Endodermal cell (in vitro differentiated cells): Measurements from ENCODE around the gene CAMTA1. TPM values are rescaled to one million over a fixed set of nuclear protein-coding genes. Genes with fewer than 3 reads are reported as not detected.

ENCODE experiments used
- DNase-seq: peaks from one replicate; pipeline ENCODE4 v3.0.0-alpha.2; 2017
- H3K27ac ChIP-seq: 2 replicates; pipeline ENCODE4 v1.5.1; 2013; ENCODE audit warnings: mild to moderate bottlenecking, low read depth, low read length, moderate library complexity
- H3K27me3 ChIP-seq: 2 replicates; pipeline ENCODE4 v1.6.1; 2013; ENCODE audit warnings: mild to moderate bottlenecking, low read length, moderate library complexity; ENCODE audit not compliant: insufficient read depth, control insufficient read depth, poor library complexity, severe bottlenecking
- H3K36me3 ChIP-seq: 2 replicates; pipeline ENCODE4 v1.7.0; 2013; ENCODE audit warnings: mild to moderate bottlenecking, low read length, moderate library complexity; ENCODE audit not compliant: control insufficient read depth, insufficient read depth
- H3K4me1 ChIP-seq: one replicate; pipeline ENCODE4 v1.7.0; 2013; ENCODE audit warnings: low read length; ENCODE audit not compliant: control insufficient read depth, insufficient read depth
- H3K4me3 ChIP-seq: 2 replicates; pipeline ENCODE4 v1.5.1; 2013; ENCODE audit warnings: mild to moderate bottlenecking, low read length, moderate library complexity
- H3K9ac ChIP-seq: 2 replicates; pipeline ENCODE4 v1.6.1; 2013; ENCODE audit warnings: mild to moderate bottlenecking, low read length, moderate library complexity; ENCODE audit not compliant: poor library complexity, severe bottlenecking; ENCODE audit errors: extremely low read depth
- H3K9me3 ChIP-seq: 2 replicates; pipeline ENCODE4 v1.6.1; 2013; ENCODE audit warnings: mild to moderate bottlenecking, low read length, moderate library complexity; ENCODE audit not compliant: control insufficient read depth
- H3K27ac Mint-ChIP-seq: 2 replicates; pipeline ENCODE4 v1.8.0; 2020; ENCODE audit warnings: mixed read lengths
- H3K27me3 Mint-ChIP-seq: 2 replicates; pipeline ENCODE4 v1.8.0; 2021; ENCODE audit warnings: mild to moderate bottlenecking, mixed read lengths; ENCODE audit not compliant: insufficient read depth
- H3K36me3 Mint-ChIP-seq: 2 replicates; pipeline ENCODE4 v1.8.0; 2020; ENCODE audit warnings: low read depth, mixed read lengths
- H3K4me1 Mint-ChIP-seq: 2 replicates; pipeline ENCODE4 v1.8.0; 2020; ENCODE audit warnings: mixed read lengths
- H3K4me3 Mint-ChIP-seq: 2 replicates; pipeline ENCODE4 v1.8.0; 2020; ENCODE audit warnings: mild to moderate bottlenecking, moderate library complexity, mixed read lengths
- H3K9me3 Mint-ChIP-seq: 2 replicates; pipeline ENCODE4 v1.8.0; 2020; ENCODE audit warnings: mild to moderate bottlenecking, mixed read lengths
- WGBS, 2 experiments: methylation state at CpG; one replicate each; pipeline versions ENCODE4 v1.1.5 to v1.1.7; 2013; ENCODE audit warnings: missing lambda C conversion rate in 2 of 2, mixed read lengths in 1 of 2; ENCODE audit not compliant: insufficient coverage in 1 of 2, insufficient read length in 1 of 2; 5-methylcytosine and 5-hydroxymethylcytosine counted together
- total RNA-seq, 2 donors: library from RNA; stranded (reverse); fragmentation: NEBNext Ultra II Directional in 1 of 2; extraction: Animal tissue kit (Norgen Biotek cat#: 25700) in 1 of 2; gene quantifications; 2 replicates in 1 of 2; 3 replicates in 1 of 2; pipeline ENCODE4 v1.2.1, GENCODE V29; 2021
- TF ChIP-seq, protein P1 (sequence below): fragments of 200-600 bp; sonication (generic); conservative IDR thresholded peaks from 2 replicates; pipeline ENCODE4 v1.5.0; 2021; ENCODE audit warnings: antibody characterized with exemption, mild to moderate bottlenecking

CAMTA1 gene
- total RNA-seq, 2 donors from 2014 or later, result 123 to 137 TPM

- Mint-ChIP-seq H3K36me3 (no peaks in the 10 kb centered on the region), H3K9me3 (no peaks in the 10 kb centered on the region), H3K27me3 (no peaks in the 10 kb centered on the region), H3K4me3 (no peak overlapping the region), H3K4me1 (peaks cover 6% of the 10 kb centered on the region), H3K27ac (no peak overlapping the region)
- DNase-seq, result peak; percentile 59
- WGBS, 2 experiments, result 69 to 71% methylated on average over 2 to 3 of the region's 3 CpGs
- Histone ChIP-seq H3K9me3 (no peaks in the 10 kb centered on the region), H3K4me3 (no peak overlapping the region), H3K4me1 (no peaks in the 10 kb centered on the region), H3K36me3 (no peaks in the 10 kb centered on the region), H3K9ac (no peak overlapping the region), H3K27ac (no peak overlapping the region), H3K27me3 (no peaks in the 10 kb centered on the region)
- TF ChIP-seq, protein P1, sequence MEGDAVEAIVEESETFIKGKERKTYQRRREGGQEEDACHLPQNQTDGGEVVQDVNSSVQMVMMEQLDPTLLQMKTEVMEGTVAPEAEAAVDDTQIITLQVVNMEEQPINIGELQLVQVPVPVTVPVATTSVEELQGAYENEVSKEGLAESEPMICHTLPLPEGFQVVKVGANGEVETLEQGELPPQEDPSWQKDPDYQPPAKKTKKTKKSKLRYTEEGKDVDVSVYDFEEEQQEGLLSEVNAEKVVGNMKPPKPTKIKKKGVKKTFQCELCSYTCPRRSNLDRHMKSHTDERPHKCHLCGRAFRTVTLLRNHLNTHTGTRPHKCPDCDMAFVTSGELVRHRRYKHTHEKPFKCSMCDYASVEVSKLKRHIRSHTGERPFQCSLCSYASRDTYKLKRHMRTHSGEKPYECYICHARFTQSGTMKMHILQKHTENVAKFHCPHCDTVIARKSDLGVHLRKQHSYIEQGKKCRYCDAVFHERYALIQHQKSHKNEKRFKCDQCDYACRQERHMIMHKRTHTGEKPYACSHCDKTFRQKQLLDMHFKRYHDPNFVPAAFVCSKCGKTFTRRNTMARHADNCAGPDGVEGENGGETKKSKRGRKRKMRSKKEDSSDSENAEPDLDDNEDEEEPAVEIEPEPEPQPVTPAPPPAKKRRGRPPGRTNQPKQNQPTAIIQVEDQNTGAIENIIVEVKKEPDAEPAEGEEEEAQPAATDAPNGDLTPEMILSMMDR, result no peak
Observed at GRCh38 chr1:7022058-7022457, 236.8 kb downstream of the CAMTA1 start.

DNA sequence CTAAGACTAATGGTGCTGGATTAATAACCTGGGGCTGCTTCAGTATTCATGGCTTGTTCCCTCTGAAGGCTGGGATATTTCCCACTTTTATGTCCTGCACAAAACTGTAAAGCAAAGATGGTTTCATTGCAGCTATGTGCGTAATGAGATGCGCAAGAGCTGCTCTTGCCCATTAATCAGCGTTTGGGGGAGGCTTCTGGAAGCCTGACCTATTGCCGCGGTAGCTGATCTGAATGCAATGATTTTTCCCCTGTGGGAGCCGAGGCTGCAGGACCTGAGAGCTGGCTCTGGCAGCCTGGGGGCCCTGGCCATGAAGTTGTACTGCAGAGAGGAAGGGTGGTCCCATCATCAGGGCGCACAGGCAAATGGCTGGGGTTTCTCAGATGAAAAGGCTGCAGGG is 239.8 kb downstream of the CAMTA1 start:
- Histone ChIP-seq H3K9ac (no peak overlapping the region), H3K27me3 (no peaks in the 10 kb centered on the region), H3K4me1 (no peaks in the 10 kb centered on the region), H3K27ac (no peak overlapping the region), H3K36me3 (no peaks in the 10 kb centered on the region), H3K4me3 (no peak overlapping the region), H3K9me3 (no peaks in the 10 kb centered on the region)
- Mint-ChIP-seq H3K27me3 (no peaks in the 10 kb centered on the region), H3K9me3 (no peaks in the 10 kb centered on the region), H3K4me1 (peaks cover 6% of the 10 kb centered on the region), H3K36me3 (no peaks in the 10 kb centered on the region), H3K27ac (no peak overlapping the region), H3K4me3 (no peak overlapping the region)
- TF ChIP-seq, protein P1, result no peak
- 86 to 90% methylated on average over 4 to 7 of the region's 7 CpGs for WGBS, 2 experiments
- DNase-seq, result no peak

GRCh38 chr1:7026169-7026568 is 240.9 kb downstream of the CAMTA1 start:
- WGBS, 2 experiments, result 81% methylated on average over 6 of the region's 6 CpGs; no CpG with 5 or more reads in 1 of the 2 experiments
- TF ChIP-seq, protein P1, result no peak
- DNase-seq, result no peak
- Histone ChIP-seq H3K4me1 (no peaks in the 10 kb centered on the region), H3K27me3 (no peaks in the 10 kb centered on the region), H3K4me3 (no peak overlapping the region), H3K9me3 (no peaks in the 10 kb centered on the region), H3K27ac (no peak overlapping the region), H3K36me3 (no peaks in the 10 kb centered on the region), H3K9ac (no peak overlapping the region)
- H3K4me1 Mint-ChIP-seq, result peaks cover 6% of the 10 kb centered on the region
- no peak overlapping the region for H3K4me3 Mint-ChIP-seq
- H3K9me3 Mint-ChIP-seq, result peaks cover 2% of the 10 kb centered on the region
- H3K27ac Mint-ChIP-seq, result no peak overlapping the region
- no peaks in the 10 kb centered on the region for H3K36me3 Mint-ChIP-seq
- no peaks in the 10 kb centered on the region for H3K27me3 Mint-ChIP-seq
